HepG2 (cell line): ENCODE data around the gene SLC25A1. TPM values are rescaled to one million over a fixed set of nuclear protein-coding genes. Genes with fewer than 3 reads are reported as not detected.

Experiments used
- CSRNP1 ChIP-seq: sonication (generic); formaldehyde crosslinking; IDR thresholded peaks from 2 replicates; pipeline ENCODE4 v1.8.1; 2023; ENCODE audit warnings: mild to moderate bottlenecking, missing genetic modification reagents
- PRDM10 ChIP-seq: sonication (generic); formaldehyde crosslinking; IDR thresholded peaks from 2 replicates; pipeline ENCODE4 v1.4.0; 2020; ENCODE audit warnings: low read depth, missing genetic modification reagents
- RAD51 ChIP-seq: fragments of 450-650 bp; IDR thresholded peaks from 2 replicates; pipeline ENCODE4 v1.6.1; 2016; ENCODE audit warnings: borderline replicate concordance
- RFX3 ChIP-seq: IDR thresholded peaks from 2 replicates; pipeline ENCODE4 v1.6.1; 2016; ENCODE audit warnings: missing biosample characterization, missing genetic modification reagents
- STAT6 ChIP-seq: sonication (generic); formaldehyde crosslinking; IDR thresholded peaks from 2 replicates; pipeline ENCODE4 v1.4.0; 2020; ENCODE audit warnings: missing genetic modification reagents, mild to moderate bottlenecking, borderline replicate concordance
- YY1 ChIP-seq: IDR thresholded peaks from 2 replicates; pipeline ENCODE4 v1.6.1; 2011; ENCODE audit warnings: low read length, low read depth, moderate library complexity, mild to moderate bottlenecking; ENCODE audit not compliant: insufficient read depth, insufficient replicate concordance
- ZBTB44 ChIP-seq: sonication (generic); formaldehyde crosslinking; IDR thresholded peaks from 2 replicates; pipeline ENCODE4 v1.4.0; 2020; ENCODE audit warnings: missing genetic modification reagents
- ZNF18 ChIP-seq: sonication (generic); formaldehyde crosslinking; IDR thresholded peaks from 2 replicates; pipeline ENCODE4 v1.8.0; 2022; ENCODE audit warnings: mild to moderate bottlenecking, missing genetic modification reagents; ENCODE audit not compliant: insufficient replicate concordance
- ZNF281 ChIP-seq: sonication (generic); formaldehyde crosslinking; IDR thresholded peaks from 2 replicates; pipeline ENCODE4 v1.4.0; 2020; ENCODE audit warnings: missing genetic modification reagents, borderline replicate concordance
- ZNF335 ChIP-seq: sonication (generic); formaldehyde crosslinking; IDR thresholded peaks from 2 replicates; pipeline ENCODE4 v1.4.0; 2020; ENCODE audit warnings: missing genetic modification reagents
- ZNF740 ChIP-seq: sonication (generic); formaldehyde crosslinking; IDR thresholded peaks from 2 replicates; pipeline ENCODE4 v1.4.0; 2020; ENCODE audit warnings: missing genetic modification reagents
- polyA plus RNA-seq, 8 experiments: library from polyadenylated mRNA; depleted of rRNA in 3 of 8; stranded (reverse) in 7 of 8; unstranded in 1 of 8; fragments of >200 nt; fragmentation: Illumina TruSeq in 4 of 8; extraction: Trizol in 4 of 8; gene quantifications; 2 replicates each; pipeline versions ENCODE4 v1.2.1 to v1.2.3, GENCODE V29; 2011 to 2016; ENCODE audit warnings: low read depth in 4 of 8, missing spikeins in 1 of 8, mixed read lengths in 1 of 8; ENCODE audit not compliant: insufficient read depth in 1 of 8
- total RNA-seq, 5 experiments: library from RNA; depleted of rRNA; stranded (reverse); fragments of >200 nt; fragmentation: Illumina TruSeq; extraction: Trizol; gene quantifications; 2 replicates each; pipeline ENCODE4 v1.2.3, GENCODE V29; 2016; ENCODE audit warnings: low read depth in 1 of 5

The SLC25A1 gene
- total and polyA plus RNA-seq, 2 of the 13 experiments (the other 11 are each of a cell fraction or from before 2014, with no cell fraction given) = 49.4 to 161 TPM

GRCh38 chr22:19174106-19175025 is 4.2 kb downstream of the SLC25A1 start (continued):
- TF ChIP-seq STAT6 (CRISPR knock-in tag) (no peak), PRDM10 (no peak), ZNF281 (CRISPR knock-in tag) (no peak), RFX3 (CRISPR knock-in tag) (no peak), ZNF740 (CRISPR knock-in tag) (no peak), ZBTB44 (CRISPR knock-in tag) (no peak), CSRNP1 (no peak), RAD51 (no peak), ZNF335 (CRISPR knock-in tag) (no peak), YY1 (no peak), ZNF18 (CRISPR knock-in tag) (no peak)
